Stimulated activated CD4-positive, alpha-beta T cell treated with anti-CD3 and anti-CD28 coated beads, Interleukin-1b, Interleukin-23, amount 100 ng/mL, for 4 hours (primary cell): ENCODE results near the gene TMEM131L.

ENCODE experiments used
- DNase-seq, 2 donors: peaks; one replicate each; pipeline ENCODE4 v3.0.0-alpha.2; 2020; ENCODE audit warnings: low read depth in 2 of 2

The TMEM131L gene

GRCh38 chr4:153520801-153521329, 54.7 kb downstream of the TMEM131L start:
- no peak for DNase-seq

GRCh38 chr4:153521478-153521877, 55.3 kb downstream of the TMEM131L start:
- DNase-seq = no peak

- DNase-seq = no peak
Observed at GRCh38 chr4:153521999-153522801, 56.0 kb downstream of the TMEM131L start.

GRCh38 chr4:153522802-153523094, 56.6 kb downstream of the TMEM131L start:
- DNase-seq = no peak

- DNase-seq = no peak
Observed at GRCh38 chr4:153523164-153523796, 57.1 kb downstream of the TMEM131L start.

GRCh38 chr4:153523941-153524386, 57.8 kb downstream of the TMEM131L start:
- DNase-seq = no peak

- no peak for DNase-seq
Observed at GRCh38 chr4:153524682-153525081, 58.5 kb downstream of the TMEM131L start.

GRCh38 chr4:153527690-153528089, 61.5 kb downstream of the TMEM131L start:
- no peak for DNase-seq

GRCh38 chr4:153528705-153529485, 62.7 kb downstream of the TMEM131L start:
- no peak for DNase-seq

GRCh38 chr4:153529646-153530045, 63.5 kb downstream of the TMEM131L start:
- DNase-seq = no peak

- no peak for DNase-seq
Observed at GRCh38 chr4:153530284-153530999, 64.3 kb downstream of the TMEM131L start.

GRCh38 chr4:153531000-153531358, 64.8 kb downstream of the TMEM131L start:
- no peak for DNase-seq

GRCh38 chr4:153531976-153532626, 65.9 kb downstream of the TMEM131L start:
- DNase-seq = no peak

GRCh38 chr4:153532636-153533035, 66.5 kb downstream of the TMEM131L start:
- no peak for DNase-seq

GRCh38 chr4:153533387-153533786, 67.2 kb downstream of the TMEM131L start:
- DNase-seq = no peak

- no peak for DNase-seq
Observed at GRCh38 chr4:153534792-153535629, 68.9 kb downstream of the TMEM131L start.

- no peak for DNase-seq
Observed at GRCh38 chr4:153535772-153536513, 69.8 kb downstream of the TMEM131L start.

GRCh38 chr4:153537493-153537960, 71.4 kb downstream of the TMEM131L start:
- no peak for DNase-seq
